A673 (cell line): ENCODE results near the gene CENPM. TPM values are rescaled to one million over a fixed set of nuclear protein-coding genes. Genes with fewer than 3 reads are reported as not detected.
A peak's percentile ranks its signal among the peaks of the same experiment; 100 is the strongest.

Experiments used
- BruUV-seq: library from RNA; stranded (reverse); fragments of 400-500 nt; replicated peaks from 2 replicates; lab custom pipeline; 2021; lab: Mats Ljungman, UMichigan
- CTCF ChIA-PET: fragments of 300-600 bp; sonication (Branson Sonifier 250); formaldehyde crosslinking; loops from one replicate; lab custom pipeline; 2022; ENCODE audit warnings: antibody characterized with exemption; lab: Charles Lee
- POLR2A ChIA-PET: fragments of 300-600 bp; sonication (Branson Sonifier 250); formaldehyde crosslinking; loops from one replicate; lab custom pipeline; 2022; ENCODE audit warnings: antibody characterized with exemption; ENCODE audit not compliant: low non-redundant PET; lab: Charles Lee
- DNase-seq: peaks from one replicate; pipeline ENCODE4 v3.0.0-alpha.2; 2015; ENCODE audit warnings: low spot score
- H3K27ac ChIP-seq: fragments of 200-600 bp; sonication (generic); 2 replicates; pipeline ENCODE4 v1.5.1; 2016; ENCODE audit warnings: mixed run types, low read depth, mild to moderate bottlenecking, mixed read lengths, antibody characterized with exemption, low read length; ENCODE audit not compliant: poor library complexity, severe bottlenecking
- H3K27me3 ChIP-seq: fragments of 200-600 bp; sonication (generic); replicated peaks from 2 replicates; pipeline ENCODE4 v1.6.1; 2017; ENCODE audit warnings: mixed run types, low read depth, mild to moderate bottlenecking, mixed read lengths, antibody characterized with exemption, low read length; ENCODE audit not compliant: insufficient read depth, poor library complexity
- H3K36me3 ChIP-seq: fragments of 200-600 bp; sonication (generic); 2 replicates; pipeline ENCODE4 v1.6.1; 2016; ENCODE audit warnings: mixed run types, mild to moderate bottlenecking, mixed read lengths, antibody characterized with exemption, low read length; ENCODE audit not compliant: insufficient read depth, poor library complexity, severe bottlenecking
- H3K4me1 ChIP-seq: fragments of 200-600 bp; sonication (generic); 2 replicates; pipeline ENCODE4 v1.6.1; 2017; ENCODE audit warnings: mixed run types, mild to moderate bottlenecking, mixed read lengths, antibody characterized with exemption, low read length; ENCODE audit not compliant: insufficient read depth, poor library complexity, severe bottlenecking
- H3K4me3 ChIP-seq: fragments of 200-600 bp; sonication (generic); 2 replicates; pipeline ENCODE4 v1.5.1; 2016; ENCODE audit warnings: low read depth, mixed run types, mild to moderate bottlenecking, mixed read lengths, low read length; ENCODE audit not compliant: poor library complexity, severe bottlenecking
- H3K9me3 ChIP-seq: fragments of 200-600 bp; sonication (generic); 2 replicates; pipeline ENCODE4 v1.6.1; 2016; ENCODE audit warnings: mixed run types, low read depth, mild to moderate bottlenecking, mixed read lengths, antibody characterized with exemption, low read length; ENCODE audit not compliant: poor library complexity, severe bottlenecking
- CTCF ChIP-seq: fragments of 300-800, 200-600 bp; sonication (generic); conservative IDR thresholded peaks from 2 replicates; pipeline ENCODE4 v1.5.1; 2017; ENCODE audit warnings: low read depth, mild to moderate bottlenecking, antibody characterized with exemption, low read length, moderate library complexity, mixed read lengths
- EZH2 ChIP-seq: fragments of 200-600 bp; sonication (generic); IDR thresholded peaks from 2 replicates; pipeline ENCODE4 v1.6.1; 2017; ENCODE audit warnings: borderline replicate concordance, low read depth, mild to moderate bottlenecking, mixed read lengths, antibody characterized with exemption, low read length; ENCODE audit not compliant: poor library complexity, severe bottlenecking
- intact Hi-C: fragments of 100-400 bp; cut with micrococcal nuclease; formaldehyde crosslinking; loops from one replicate; pipeline ENCODE4 v1.10.0; 2022; ENCODE audit not compliant: unreplicated experiment
- total RNA-seq: library from RNA; stranded (reverse); gene quantifications from 2 replicates; pipeline ENCODE4 v1.2.3, GENCODE V29; 2021

CENPM gene
- total RNA-seq, 1 experiment from 2014 or later, result 67.2 TPM

GRCh38 chr22:41905411-41906202 lies 41.3 kb downstream of the CENPM start:
- ChIA-PET CTCF (interaction anchor here (0.7 kb wide), 1 partner anchor 159 kb away, joined by 3 read pairs; no protein-coding TSS in a partner anchor), POLR2A (no interaction called here)
- TF ChIP-seq CTCF (no peak), EZH2 (no peak)
- Histone ChIP-seq H3K4me3 (no peak overlapping the region), H3K9me3 (no peaks in the 10 kb centered on the region), H3K27ac (peak overlapping the region; percentile 37), H3K27me3 (peaks cover 3% of the 10 kb centered on the region), H3K4me1 (peaks cover 13% of the 10 kb centered on the region), H3K36me3 (peaks cover 57% of the 10 kb centered on the region)
- DNase-seq, result no peak
- intact Hi-C loops, result no loop called here
- BruUV-seq, result no TSS peak

GRCh38 chr22:41904450-41905410 lies 42.2 kb downstream of the CENPM start:
- intact Hi-C loops, result no loop called here
- Histone ChIP-seq H3K9me3 (no peaks in the 10 kb centered on the region), H3K27me3 (no peaks in the 10 kb centered on the region), H3K27ac (no peak overlapping the region), H3K36me3 (peaks cover 66% of the 10 kb centered on the region), H3K4me3 (no peak overlapping the region), H3K4me1 (peaks cover 7% of the 10 kb centered on the region)
- ChIA-PET POLR2A (no interaction called here), CTCF (interaction anchor here (0.7 kb wide), 1 partner anchor 158 kb away, joined by 3 read pairs; no protein-coding TSS in a partner anchor)
- no peak for TF ChIP-seq EZH2
- TF ChIP-seq CTCF, result no peak
- no peak for DNase-seq
- BruUV-seq, result no TSS peak

GRCh38 chr22:41902932-41903421 lies 44.0 kb downstream of the CENPM start:
- ChIA-PET POLR2A (no interaction called here), CTCF (no interaction called here)
- Histone ChIP-seq H3K27me3 (no peaks in the 10 kb centered on the region), H3K27ac (no peak overlapping the region), H3K9me3 (no peaks in the 10 kb centered on the region), H3K4me1 (peaks cover 2% of the 10 kb centered on the region), H3K36me3 (peaks cover 83% of the 10 kb centered on the region), H3K4me3 (no peak overlapping the region)
- TF ChIP-seq CTCF, result no peak
- TF ChIP-seq EZH2, result no peak
- no TSS peak for BruUV-seq
- intact Hi-C loops, result no loop called here
- no peak for DNase-seq
